RWPE1 (cell line): ENCODE measurements around the gene MYO1B.

Experiments used
- CTCF ChIA-PET: fragments of 350-600 bp; sonication (Branson Sonifier 250); formaldehyde crosslinking; extraction: SDS; loops from one replicate; lab custom pipeline; 2021; lab: Yijun Ruan, JAX
- POLR2A ChIA-PET: fragments of 400-600 bp; formaldehyde crosslinking; extraction: SDS; loops from one replicate; lab custom pipeline; 2020; ENCODE audit warnings: antibody characterized with exemption; ENCODE audit not compliant: low non-redundant PET; lab: Yijun Ruan, JAX
- DNase-seq: peaks from one replicate; pipeline ENCODE4 v3.0.0; 2012; ENCODE audit warnings: low spot score
- H3K27ac ChIP-seq: fragments of 450-650 bp; 2 replicates; pipeline ENCODE4 v1.5.1; 2017
- CTCF ChIP-seq: fragments of 450-650 bp; conservative IDR thresholded peaks from 2 replicates; pipeline ENCODE4 v1.5.1; 2017; ENCODE audit warnings: low read depth, mild to moderate bottlenecking

Gene MYO1B

GRCh38 chr2:191222507-191222906 lies 22.7 kb upstream of the MYO1B start:
- ChIA-PET POLR2A (no interaction called here), CTCF (no interaction called here)
- DNase-seq, result no peak
- no peak overlapping the region for H3K27ac ChIP-seq
- no peak for TF ChIP-seq CTCF

GRCh38 chr2:191222952-191223351 lies 22.3 kb upstream of the MYO1B start:
- no peak overlapping the region for H3K27ac ChIP-seq
- POLR2A ChIA-PET, result no interaction called here
- no peak for TF ChIP-seq CTCF
- CTCF ChIA-PET, result no interaction called here
- DNase-seq, result no peak

GRCh38 chr2:191225126-191225525 lies 20.1 kb upstream of the MYO1B start:
- CTCF ChIA-PET, result interaction anchor here (1.1 kb wide), 1 partner anchor 10 kb away, joined by 4 read pairs; no protein-coding TSS in a partner anchor
- no peak for TF ChIP-seq CTCF
- no peak for DNase-seq
- H3K27ac ChIP-seq, result no peak overlapping the region
- POLR2A ChIA-PET, result no interaction called here

- DNase-seq, result no peak
- no peak overlapping the region for H3K27ac ChIP-seq
- TF ChIP-seq CTCF, result no peak
- CTCF ChIA-PET, result no interaction called here
- POLR2A ChIA-PET, result no interaction called here
Observed at GRCh38 chr2:191225690-191226089, 19.5 kb upstream of the MYO1B start.

GRCh38 chr2:191226196-191226595 lies 19.0 kb upstream of the MYO1B start:
- H3K27ac ChIP-seq, result no peak overlapping the region
- no peak for TF ChIP-seq CTCF
- ChIA-PET CTCF (no interaction called here), POLR2A (no interaction called here)
- no peak for DNase-seq

- no peak for TF ChIP-seq CTCF
- ChIA-PET CTCF (interaction anchor here (0.6 kb wide), 1 partner anchor 105 kb away, joined by 3 read pairs; no protein-coding TSS in a partner anchor), POLR2A (interaction anchor here (0.6 kb wide), 1 partner anchor 26 kb away, joined by 3 read pairs; no protein-coding TSS in a partner anchor)
- H3K27ac ChIP-seq, result no peak overlapping the region
- no peak for DNase-seq
Observed at GRCh38 chr2:191228333-191228732, 16.9 kb upstream of the MYO1B start.
